ENCODE results near the gene HPSE2.
A peak's percentile ranks its signal among the peaks of the same experiment; 100 is the strongest.

The HPSE2 gene

GRCh38 chr10:98664329-98665042 lies 571.2 kb downstream of the HPSE2 start:
- TF ChIP-seq CTCF (conservative IDR thresholded peaks at IDR 0.05) = peak; percentile 47
- H3K27ac ChIP-seq = no peak overlapping the region

DNA sequence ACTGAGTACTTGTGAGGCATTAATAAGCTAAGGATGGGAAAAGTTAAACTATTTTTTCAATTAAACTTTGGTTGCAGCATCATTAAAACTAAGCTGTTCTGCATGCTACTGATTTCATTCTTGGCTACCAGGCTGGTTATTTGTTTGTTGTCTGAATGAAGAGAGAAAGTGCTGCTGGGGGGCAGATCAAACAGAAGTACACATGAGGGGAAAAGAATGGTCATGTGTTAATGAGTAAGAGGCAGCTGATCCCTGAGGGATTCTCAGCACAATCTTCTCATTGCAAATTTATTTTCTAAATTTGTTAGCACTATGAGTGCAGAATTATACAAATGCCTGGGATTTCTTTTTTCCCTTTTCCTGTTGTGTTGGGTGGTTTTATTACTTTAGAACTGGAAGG lies 575.7 kb downstream of the HPSE2 start:
- TF ChIP-seq CTCF (conservative IDR thresholded peaks at IDR 0.05) = no peak
- no peak overlapping the region for H3K27ac ChIP-seq

GRCh38 chr10:98655492-98655891 lies 580.2 kb downstream of the HPSE2 start:
- no peak for TF ChIP-seq CTCF (conservative IDR thresholded peaks at IDR 0.05)
- no peak overlapping the region for H3K27ac ChIP-seq

DNA sequence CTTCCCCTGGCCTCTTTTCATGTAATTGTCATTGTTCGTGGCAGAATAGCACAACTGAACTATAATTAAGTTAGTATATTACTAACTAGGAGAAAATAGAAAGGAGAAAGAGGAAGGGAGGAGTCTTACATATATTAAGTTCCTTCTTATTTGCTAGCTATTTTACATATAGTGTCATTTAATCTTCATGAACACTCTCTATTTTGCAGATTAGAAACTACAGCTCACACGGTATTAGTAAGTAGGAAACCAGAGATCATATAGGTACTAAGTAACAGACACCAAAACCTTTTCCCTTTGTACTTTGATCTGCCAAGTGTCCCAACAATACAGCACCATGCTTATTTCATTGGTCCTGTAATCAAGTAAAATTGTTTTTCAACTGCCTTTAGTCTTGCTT lies 586.5 kb downstream of the HPSE2 start:
- no peak for TF ChIP-seq CTCF (conservative IDR thresholded peaks at IDR 0.05)
- no peak overlapping the region for H3K27ac ChIP-seq

DNA sequence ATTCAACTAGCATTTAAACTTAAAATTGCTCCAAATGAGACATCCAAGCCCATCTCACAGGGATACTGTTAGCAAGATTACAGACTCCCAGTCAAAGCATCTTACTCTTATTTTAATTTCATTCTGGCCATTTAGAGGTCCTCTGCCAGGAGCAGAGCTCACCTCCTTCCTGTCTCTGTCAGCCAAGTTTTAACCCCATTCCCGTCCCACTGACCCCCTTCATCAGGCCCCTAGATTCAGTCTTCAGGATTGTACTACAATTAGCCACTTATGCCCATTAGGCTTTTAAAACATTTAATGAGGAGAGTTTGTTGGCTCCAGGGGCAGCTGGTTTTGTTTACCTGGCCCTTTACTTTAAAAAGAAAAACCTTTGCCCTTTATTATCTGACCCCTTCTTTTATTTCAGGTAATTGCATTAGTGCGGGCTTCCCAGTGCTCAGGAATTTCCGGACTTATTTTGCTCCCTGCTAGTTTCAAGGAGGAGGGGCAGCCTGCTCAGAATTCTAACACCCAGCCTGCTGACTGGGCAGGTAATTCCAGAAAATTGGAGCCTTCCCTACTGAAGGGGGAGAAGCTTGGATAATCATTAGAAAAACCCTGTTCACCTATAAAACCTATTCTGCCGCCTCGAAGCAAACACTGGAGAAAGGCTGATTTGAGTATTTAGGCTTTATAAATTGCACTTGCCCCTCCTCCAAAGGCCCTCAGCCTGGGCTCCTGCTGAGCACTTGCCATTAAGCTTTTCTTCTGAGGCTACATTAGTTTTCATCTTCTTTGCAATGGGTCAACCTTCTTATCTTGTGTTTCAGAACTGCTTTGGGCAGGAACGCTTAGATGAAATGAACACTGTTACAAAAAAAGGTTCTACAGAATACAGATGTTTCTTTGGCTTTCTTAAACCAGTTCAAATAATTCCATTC lies 588.4 kb downstream of the HPSE2 start:
- TF ChIP-seq CTCF (conservative IDR thresholded peaks at IDR 0.05) = no peak
- no peak overlapping the region for H3K27ac ChIP-seq

DNA sequence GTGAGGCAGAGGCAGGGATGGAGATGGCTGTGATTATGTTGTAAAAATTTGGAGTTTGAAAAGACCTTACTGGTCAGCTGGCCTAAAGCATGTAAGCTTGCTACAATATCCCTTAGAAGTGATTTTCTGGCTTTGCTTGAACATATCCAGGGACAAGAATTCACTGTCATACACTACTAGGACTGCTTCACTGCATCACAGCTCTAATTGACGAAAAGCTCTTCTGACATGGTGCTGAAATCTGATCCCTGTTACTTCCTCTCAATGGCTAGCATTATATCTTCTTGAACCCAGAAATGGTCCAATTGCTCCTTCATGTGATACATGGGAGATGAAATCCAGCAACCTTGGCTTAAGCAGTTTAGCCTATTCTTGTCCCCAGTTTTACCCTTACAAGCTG lies 591.2 kb downstream of the HPSE2 start:
- H3K27ac ChIP-seq = no peak overlapping the region
- no peak for TF ChIP-seq CTCF (conservative IDR thresholded peaks at IDR 0.05)

- no peak overlapping the region for H3K27ac ChIP-seq
- TF ChIP-seq CTCF (conservative IDR thresholded peaks at IDR 0.05) = no peak
Observed at GRCh38 chr10:98642281-98642680, 593.4 kb downstream of the HPSE2 start.

Measured in VCaP (cell line).